GM18861 (cell line): ENCODE data around the gene MNDA.
A peak's percentile ranks its signal among the peaks of the same experiment; 100 is the strongest.

Source experiments
- ATAC-seq: cut with Tn5 transposase; IDR thresholded peaks from one replicate; pipeline ENCODE4 v1.9.1; 2021; ENCODE audit not compliant: unreplicated experiment

MNDA gene

GRCh38 chr1:158830904-158831507 lies at the start of gene MNDA:
MNDA (plus strand) TSS chr1:158831351; CDS start chr1:158842154, 10,803 bp downstream.
- ATAC-seq: peak; percentile 97

GRCh38 chr1:158793604-158794003 lies 37.5 kb upstream of the MNDA start:
- ATAC-seq: peak; percentile 56

GRCh38 chr1:158794247-158794646 lies 36.9 kb upstream of the MNDA start:
- ATAC-seq: no peak

GRCh38 chr1:158798531-158798930 lies 32.6 kb upstream of the MNDA start:
- ATAC-seq: no peak

GRCh38 chr1:158799689-158800088 lies 31.5 kb upstream of the MNDA start:
- no peak for ATAC-seq

- no peak for ATAC-seq
Observed at GRCh38 chr1:158800526-158800925, 30.6 kb upstream of the MNDA start.

- ATAC-seq: no peak
Observed at GRCh38 chr1:158801396-158801795, 29.8 kb upstream of the MNDA start.

GRCh38 chr1:158803678-158804077 lies 27.5 kb upstream of the MNDA start:
- ATAC-seq: no peak

GRCh38 chr1:158806916-158807536 lies 24.1 kb upstream of the MNDA start:
- ATAC-seq: no peak

- ATAC-seq: no peak
Observed at GRCh38 chr1:158809256-158809655, 21.9 kb upstream of the MNDA start.

- ATAC-seq: no peak
Observed at GRCh38 chr1:158809862-158810261, 21.3 kb upstream of the MNDA start.

GRCh38 chr1:158810311-158810710 lies 20.8 kb upstream of the MNDA start:
- no peak for ATAC-seq

GRCh38 chr1:158812336-158812735 lies 18.8 kb upstream of the MNDA start:
- ATAC-seq: no peak

- ATAC-seq: no peak
Observed at GRCh38 chr1:158813164-158813563, 18.0 kb upstream of the MNDA start.

GRCh38 chr1:158814970-158815369 lies 16.2 kb upstream of the MNDA start:
- ATAC-seq: no peak

- ATAC-seq: no peak
Observed at GRCh38 chr1:158818560-158818959, 12.6 kb upstream of the MNDA start.

GRCh38 chr1:158818975-158819431 lies 12.1 kb upstream of the MNDA start:
- no peak for ATAC-seq

- peak; percentile 62 for ATAC-seq
Observed at GRCh38 chr1:158819461-158820443, 11.4 kb upstream of the MNDA start.

- no peak for ATAC-seq
Observed at GRCh38 chr1:158821723-158822122, 9.4 kb upstream of the MNDA start.

GRCh38 chr1:158830074-158830677 lies 975 bp upstream of the MNDA start:
- ATAC-seq: peak; percentile 40

GRCh38 chr1:158833264-158833663 lies 2.1 kb downstream of the MNDA start:
- ATAC-seq: no peak
